Adrenal gland (tissue), 12 donors: ENCODE data around the gene INPP5A. TPM values are rescaled to one million over a fixed set of nuclear protein-coding genes. Genes with fewer than 3 reads are reported as not detected.

Experiments
- DNase-seq, 7 donors: peaks; one replicate each; pipeline ENCODE4 v3.0.0-alpha.2; 2019 to 2020
- H3K27ac ChIP-seq, 5 donors: fragments of 200-600 bp; sonication (generic) in 4 of 5; 1 replicate in 3 of 5; 2 replicates in 2 of 5; pipeline versions ENCODE4 v1.5.1 to v1.8.0; 2016 to 2020; ENCODE audit warnings: mild to moderate bottlenecking in 1 of 5
- H3K27me3 ChIP-seq: fragments of 200-600 bp; 2 replicates; pipeline ENCODE4 v1.8.0; 2021
- H3K36me3 ChIP-seq, 2 donors: fragments of 200-600 bp; replicated peaks in 1 of 2; 1 replicate in 1 of 2; 2 replicates in 1 of 2; pipeline versions ENCODE4 v1.5.1 to v1.8.0; 2018 to 2022
- H3K4me1 ChIP-seq, 2 donors: fragments of 200-600 bp; replicated peaks in 1 of 2; 1 replicate in 1 of 2; 2 replicates in 1 of 2; pipeline versions ENCODE4 v1.5.1 to v1.8.0; 2018 to 2021
- H3K4me3 ChIP-seq, 4 donors: fragments of 200-600 bp; sonication (generic) in 3 of 4; one replicate each; pipeline ENCODE4 v1.5.1; 2016 to 2018
- H3K9me3 ChIP-seq, 3 donors: fragments of 200-600 bp; sonication (generic) in 1 of 3; replicated peaks in 1 of 3; 1 replicate in 2 of 3; 2 replicates in 1 of 3; pipeline versions ENCODE4 v1.5.1 to v1.8.0; 2016 to 2021
- POLR2A ChIP-seq, 2 donors: fragments of 450-650 bp; IDR thresholded peaks; one replicate each; pipeline ENCODE4 v1.6.1; 2017; ENCODE audit warnings: antibody characterized with exemption in 2 of 2, mild to moderate bottlenecking in 2 of 2, moderate library complexity in 1 of 2
- WGBS, 4 donors: extraction: QIAGEN DNeasy Blood & Tissue Kit in 2 of 4; methylation state at CpG; one replicate each; pipeline versions ENCODE4 v1.1.5 to v1.1.7; 2013 to 2017; 5-methylcytosine and 5-hydroxymethylcytosine counted together
- intact Hi-C, 2 donors: fragments of 100-400 bp; cut with DNase I; formaldehyde crosslinking; loops; one replicate each; pipeline versions ENCODE4 v1.14.1 to v1.15.0; 2022 to 2023
- polyA plus RNA-seq, 3 donors: library from polyadenylated mRNA; stranded (reverse); fragments of 200-250 nt in 2 of 3; fragments of 350-450 nt in 1 of 3; fragmentation: Illumina TruSeq in 1 of 3; extraction: RNeasy Lipid Tissue Mini Kit (QIAGEN cat#74804) in 1 of 3; gene quantifications; one replicate each; pipeline ENCODE4 v1.2.3, GENCODE V29; 2013 to 2014
- total RNA-seq, 9 donors: library from RNA; depleted of rRNA in 4 of 9; stranded (reverse); fragments of >200 nt in 4 of 9; fragments of 120-200 nt in 1 of 9; fragmentation: NEBNext Ultra II Directional in 1 of 9; extraction: Animal tissue kit (Norgen Biotek cat#: 25700) in 1 of 9; gene quantifications; one replicate each; pipeline versions ENCODE4 v1.1.0 to v1.2.4, GENCODE V29; 2013 to 2023
- TF ChIP-seq, protein P1 (sequence below), 6 experiments: fragments of 450-650 bp in 4 of 6; fragments of 200-600 bp in 2 of 6; sonication (generic) in 1 of 6; IDR thresholded peaks; 1 replicate in 5 of 6; 2 replicates in 1 of 6; pipeline versions ENCODE4 v1.5.1 to v1.8.0; 2016 to 2021; ENCODE audit warnings: antibody characterized with exemption in 6 of 6, mild to moderate bottlenecking in 2 of 6, moderate library complexity in 1 of 6
- donor health status: healthy with polysubstance abuse.
- donor health status: Bipolar disorder and iron deficiency.
- donor health status: DM: yes; HTN: yes; CAD: no.
- donor health status: DM: no; HTN: no; CAD: no.
- donor health status: DM: no; HTN: no; CAD: no.
- donor health status: DM: yes; HTN: yes; CAD: no.

INPP5A gene
- total and polyA plus RNA-seq, 12 donors: 13.5 to 62.9 (median 37.5) TPM

DNA sequence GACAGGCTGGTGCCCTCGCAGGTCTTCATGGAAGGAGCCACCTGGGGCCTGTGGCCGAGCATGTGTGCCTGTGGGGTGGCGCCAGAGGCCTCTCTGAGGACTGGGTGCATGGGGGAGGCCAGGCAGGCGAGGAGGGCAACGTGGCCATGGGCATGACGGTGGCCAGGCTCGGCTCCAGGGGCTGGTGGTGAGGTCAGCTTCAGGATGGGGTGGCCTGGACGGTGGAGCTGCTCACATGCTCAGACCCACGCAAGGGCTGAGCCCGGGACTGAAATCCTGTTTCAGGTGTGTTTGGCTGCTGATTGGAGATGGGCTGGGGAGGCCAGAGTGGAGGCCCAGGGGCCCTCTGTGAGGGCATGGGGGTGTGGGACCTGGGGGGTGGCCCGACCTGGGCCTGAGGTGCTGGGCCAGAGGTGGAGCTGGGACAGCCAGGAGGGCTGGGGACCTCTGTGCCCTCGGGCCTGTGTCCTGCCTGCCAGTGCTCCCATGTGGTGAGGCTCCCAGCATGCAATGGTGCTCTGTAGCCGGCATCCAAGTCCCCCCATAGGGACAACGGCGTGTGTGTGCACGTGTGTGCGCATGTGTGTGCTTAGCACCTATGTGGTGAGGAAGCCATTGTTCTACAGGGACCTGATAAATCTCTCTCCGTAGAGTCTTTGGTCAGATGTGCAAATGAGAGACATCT, 71.1 kb downstream of the INPP5A start:
- peak in 1 of 7 donors; percentile 13 for DNase-seq
- H3K36me3 ChIP-seq: no peaks in the 10 kb centered on the region
- TF ChIP-seq, protein P1, sequence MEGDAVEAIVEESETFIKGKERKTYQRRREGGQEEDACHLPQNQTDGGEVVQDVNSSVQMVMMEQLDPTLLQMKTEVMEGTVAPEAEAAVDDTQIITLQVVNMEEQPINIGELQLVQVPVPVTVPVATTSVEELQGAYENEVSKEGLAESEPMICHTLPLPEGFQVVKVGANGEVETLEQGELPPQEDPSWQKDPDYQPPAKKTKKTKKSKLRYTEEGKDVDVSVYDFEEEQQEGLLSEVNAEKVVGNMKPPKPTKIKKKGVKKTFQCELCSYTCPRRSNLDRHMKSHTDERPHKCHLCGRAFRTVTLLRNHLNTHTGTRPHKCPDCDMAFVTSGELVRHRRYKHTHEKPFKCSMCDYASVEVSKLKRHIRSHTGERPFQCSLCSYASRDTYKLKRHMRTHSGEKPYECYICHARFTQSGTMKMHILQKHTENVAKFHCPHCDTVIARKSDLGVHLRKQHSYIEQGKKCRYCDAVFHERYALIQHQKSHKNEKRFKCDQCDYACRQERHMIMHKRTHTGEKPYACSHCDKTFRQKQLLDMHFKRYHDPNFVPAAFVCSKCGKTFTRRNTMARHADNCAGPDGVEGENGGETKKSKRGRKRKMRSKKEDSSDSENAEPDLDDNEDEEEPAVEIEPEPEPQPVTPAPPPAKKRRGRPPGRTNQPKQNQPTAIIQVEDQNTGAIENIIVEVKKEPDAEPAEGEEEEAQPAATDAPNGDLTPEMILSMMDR (IDR thresholded peaks at IDR 0.05): no peak
- TF ChIP-seq POLR2A (IDR thresholded peaks at IDR 0.05): no peak
- peaks cover 21 to 23% of the 10 kb centered on the region in 2 donors for H3K4me1 ChIP-seq
- intact Hi-C loops: no loop called here
- H3K4me3 ChIP-seq: no peak overlapping the region
- H3K27me3 ChIP-seq: no peaks in the 10 kb centered on the region
- H3K9me3 ChIP-seq: no peaks in the 10 kb centered on the region
- 84 to 93% (median 91%) methylated on average over 8 to 18 of the region's 18 CpGs for WGBS, 4 donors
- no peak overlapping the region for H3K27ac ChIP-seq

DNA sequence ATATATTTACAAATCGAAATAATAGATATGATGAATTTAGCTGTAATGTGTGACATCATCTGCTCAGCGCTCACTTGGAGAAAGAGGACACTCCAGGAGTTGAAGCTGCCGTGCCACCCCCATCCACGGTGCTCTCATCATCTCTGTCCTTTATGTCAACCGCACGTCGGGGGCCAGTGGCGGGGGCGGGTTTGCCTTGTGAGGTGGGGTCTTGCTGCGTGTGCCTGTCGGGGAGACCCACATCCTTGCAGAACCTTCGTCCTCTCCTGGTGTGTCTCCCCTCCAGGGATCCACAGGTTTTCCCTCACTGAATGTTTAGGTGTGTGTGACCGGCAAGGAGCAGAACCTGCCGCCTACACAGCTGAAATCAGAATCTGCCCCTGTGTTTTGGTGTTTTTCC, 71.6 kb downstream of the INPP5A start:
- DNase-seq: no peak
- Histone ChIP-seq H3K27ac (no peak overlapping the region), H3K9me3 (no peaks in the 10 kb centered on the region), H3K36me3 (no peaks in the 10 kb centered on the region), H3K4me3 (no peak overlapping the region), H3K27me3 (no peaks in the 10 kb centered on the region), H3K4me1 (peaks cover 21 to 23% of the 10 kb centered on the region in 2 donors)
- 96 to 98% (median 97%) methylated on average over 14 of the region's 14 CpGs for WGBS, 4 donors
- intact Hi-C loops: no loop called here
- TF ChIP-seq, protein P1 (IDR thresholded peaks at IDR 0.05): no peak
- TF ChIP-seq POLR2A (IDR thresholded peaks at IDR 0.05): no peak

DNA sequence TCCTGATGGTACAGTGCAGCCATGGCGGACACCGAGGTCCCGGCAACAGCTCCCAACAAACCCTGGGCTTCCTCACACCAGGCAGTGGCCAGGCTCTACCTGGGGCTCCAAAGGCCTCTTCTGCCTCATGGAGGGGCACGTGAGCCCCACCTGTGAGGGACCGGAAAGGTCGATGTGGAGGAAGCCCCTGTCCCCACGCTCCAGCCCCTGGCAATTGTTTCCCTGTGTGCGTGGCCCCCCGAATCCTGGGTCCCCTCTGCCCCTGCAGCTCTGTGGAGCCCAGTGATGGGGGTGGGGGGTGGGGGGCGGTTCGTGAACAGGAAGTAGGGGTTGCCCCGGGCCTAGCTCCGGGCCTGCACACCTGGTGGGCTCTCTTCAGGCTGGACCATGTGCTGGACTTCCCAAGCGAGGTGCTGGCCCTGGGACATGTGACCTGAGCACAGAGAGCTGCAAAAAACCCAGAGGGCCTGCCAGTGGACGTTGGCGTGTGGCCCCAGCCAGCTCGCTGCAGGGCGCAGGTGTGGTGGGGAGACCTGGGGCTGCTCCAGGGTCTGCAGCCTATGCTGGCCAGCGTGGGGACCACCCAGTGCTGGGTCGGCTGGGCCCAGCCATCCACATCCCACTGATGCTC, 72.6 kb downstream of the INPP5A start:
- Histone ChIP-seq H3K4me1 (peaks cover 21 to 23% of the 10 kb centered on the region in 2 donors), H3K27ac (no peak overlapping the region), H3K36me3 (no peaks in the 10 kb centered on the region), H3K9me3 (no peaks in the 10 kb centered on the region), H3K4me3 (no peak overlapping the region), H3K27me3 (no peaks in the 10 kb centered on the region)
- peak in 1 of 7 donors; percentile 11 for DNase-seq
- TF ChIP-seq POLR2A (IDR thresholded peaks at IDR 0.05): no peak
- TF ChIP-seq, protein P1 (IDR thresholded peaks at IDR 0.05): no peak
- intact Hi-C loops: no loop called here
- WGBS, 4 donors: 91 to 95% (median 94%) methylated on average over 7 to 20 of the region's 20 CpGs

DNA sequence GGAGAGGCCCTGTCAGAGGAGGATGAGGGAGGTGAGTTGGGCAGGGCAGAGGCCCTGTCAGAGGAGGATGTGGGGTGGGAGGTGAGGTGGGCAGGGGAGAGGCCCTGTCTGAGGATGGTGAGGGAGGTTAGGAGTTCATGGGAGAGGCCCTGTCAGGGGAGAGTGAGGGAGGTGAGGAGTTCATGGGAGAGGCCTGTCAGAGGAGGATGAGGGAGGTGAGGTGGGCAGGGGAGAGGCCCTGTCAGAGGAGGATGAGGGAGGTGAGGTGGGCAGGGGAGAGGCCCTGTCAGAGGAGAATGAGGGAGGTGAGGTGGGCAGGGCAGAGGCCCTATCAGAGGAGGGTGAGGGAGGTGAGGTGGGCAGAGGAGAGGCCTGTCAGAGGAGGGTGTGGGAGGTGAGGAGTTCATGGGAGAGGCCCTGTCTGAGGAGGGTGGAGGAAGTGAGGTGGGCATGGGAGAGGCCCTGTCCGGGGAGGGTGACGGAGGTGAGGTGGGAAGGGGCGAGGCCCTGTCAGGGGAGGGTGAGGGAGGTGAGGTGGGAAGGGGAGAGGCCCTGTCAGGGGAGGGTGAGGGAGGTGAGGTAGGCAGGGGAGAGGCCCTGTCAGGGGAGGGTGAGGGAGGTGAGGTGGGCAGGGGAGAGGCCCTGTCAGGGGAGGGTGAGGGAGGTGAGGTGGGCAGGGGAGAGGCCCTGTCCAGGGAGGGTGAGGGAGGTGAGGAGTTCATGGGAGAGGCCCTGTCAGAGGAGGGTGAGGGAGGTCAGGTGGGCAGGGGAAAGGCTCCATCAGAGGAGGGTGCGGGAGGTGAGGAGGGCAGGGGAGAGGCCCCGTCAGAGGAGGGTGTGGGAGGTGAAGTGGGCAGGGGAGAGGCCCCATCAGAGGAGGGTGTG, 73.7 kb downstream of the INPP5A start:
- intact Hi-C loops: no loop called here
- DNase-seq: no peak
- no peak overlapping the region for H3K4me3 ChIP-seq
- no peaks in the 10 kb centered on the region for H3K36me3 ChIP-seq
- no peak for TF ChIP-seq POLR2A (IDR thresholded peaks at IDR 0.05)
- TF ChIP-seq, protein P1 (IDR thresholded peaks at IDR 0.05): no peak
- H3K27me3 ChIP-seq: no peaks in the 10 kb centered on the region
- peaks cover 12 to 14% of the 10 kb centered on the region in 2 donors for H3K4me1 ChIP-seq
- no peaks in the 10 kb centered on the region for H3K9me3 ChIP-seq
- WGBS, 4 donors: 83 to 99% (median 88%) methylated on average over 5 of the region's 5 CpGs
- no peak overlapping the region for H3K27ac ChIP-seq
